Measurements from ENCODE around the gene SLF2. TPM values are rescaled to one million over a fixed set of nuclear protein-coding genes. Genes with fewer than 3 reads are reported as not detected.

SLF2 gene
- total and polyA plus RNA-seq, 2 of the 8 experiments (the other 6 are each of a cell fraction or from before 2014, with no cell fraction given) = 5.5 to 20.9 TPM

GRCh38 chr10:101000127-101000914 lies 87.6 kb downstream of the SLF2 start:
- CTCF ChIA-PET (ENCODE audit: partially characterized antibody) = interaction anchor here (1.0 to 26.8 kb wide), 6 partner anchors 7 to 121 kb away, joined by 3 to 464 read pairs (median 5); no protein-coding TSS in a partner anchor
- H3K4me2 ChIP-seq (ENCODE audit: insufficient read depth in 1 of 2, low read depth in 2 of 2, low read length in 2 of 2) = peak overlapping the region; percentile 90 to 93
- peaks cover 0 to 11% of the 10 kb centered on the region in 2 experiments for H4K20me1 ChIP-seq (replicated peaks in 1 of 2; ENCODE audit: control insufficient read depth in 1 of 2, insufficient read depth in 2 of 2, low read length in 2 of 2)
- no peak overlapping the region for H3K14ac ChIP-seq (ENCODE audit: insufficient read length)
- no peaks in the 10 kb centered on the region for H3K9me3 ChIP-seq (ENCODE audit: insufficient read depth in 2 of 2, low read depth in 1 of 2, low read length in 1 of 2)
- H4K91ac ChIP-seq (replicated peaks; ENCODE audit: insufficient read length, low read length) = peak overlapping the region; percentile 41
- H2BK15ac ChIP-seq (ENCODE audit: low read length) = peak overlapping the region; percentile 48; the same call in 1 of the 2 replicates
- DNase-seq (ENCODE audit: low read depth in 1 of 2, low spot score in 2 of 2) (peak in 1 of 2 experiments; percentile 63), FAIRE-seq (no peak)
- peaks cover 4 to 24% (median 14%) of the 10 kb centered on the region in 4 experiments for H3K4me1 ChIP-seq (replicated peaks in 1 of 4; ENCODE audit: control insufficient read depth in 3 of 4, insufficient read depth in 4 of 4, low read length in 3 of 4)
- peak overlapping the region; percentile 60 to 90 (median 74) for H3K4me3 ChIP-seq (ENCODE audit: extremely low read depth in 1 of 4, insufficient read depth in 2 of 4, low read depth in 3 of 4, low read length in 4 of 4)
- H3K56ac ChIP-seq (replicated peaks; ENCODE audit: insufficient read length, low read depth, low read length) = peak overlapping the region; percentile 62
- H4K8ac ChIP-seq (ENCODE audit: extremely low read depth, insufficient read depth, low read length) = peak overlapping the region; percentile 97; the same call in 1 of the 2 replicates
- peak overlapping the region; percentile 31 for H4K5ac ChIP-seq (ENCODE audit: insufficient read length, low read depth, low read length)
- 20% methylated on average over 15 of the region's 19 CpGs; no CpG with 5 or more reads in 1 of the 2 experiments for WGBS, 2 experiments (ENCODE audit: extremely low coverage in 1 of 2, insufficient coverage in 1 of 2, insufficient read length in 1 of 2, insufficient replicate concordance in 2 of 2, low coverage in 1 of 2, low lambda C conversion rate in 2 of 2, missing lambda C conversion rate in 1 of 2)
- no peak overlapping the region for H3K23ac ChIP-seq (ENCODE audit: insufficient read length)
- H2AK5ac ChIP-seq (ENCODE audit: low read depth, low read length) = no peak overlapping the region; the same call in 1 of the 2 replicates
- H3K79me2 ChIP-seq (ENCODE audit: control insufficient read depth in 1 of 2, insufficient read depth in 2 of 2, low read length in 2 of 2) = peaks cover 0 to 33% of the 10 kb centered on the region in 2 experiments; a peak in 2 of 4 replicates
- POLR2A ChIA-PET (ENCODE audit: partially characterized antibody) = interaction anchor here (1.2 to 12.6 kb wide), 6 partner anchors 9 to 33 kb away, joined by 3 to 143 read pairs (median 19); partner anchors contain the start of genes MRPL43 and TWNK
- peak overlapping the region; percentile 84 for H3K27ac ChIP-seq (ENCODE audit: low read depth, low read length)
- H3K79me1 ChIP-seq (ENCODE audit: low read depth, low read length) = peaks cover 6% of the 10 kb centered on the region; the same call in 1 of the 2 replicates
- H2BK5ac ChIP-seq (ENCODE audit: low read depth, low read length) = peak overlapping the region; percentile 64
- H3K36me3 ChIP-seq (ENCODE audit: control insufficient read depth in 2 of 4, insufficient read depth in 4 of 4, low read length in 3 of 4) = peaks cover 5 to 24% (median 17%) of the 10 kb centered on the region in 4 experiments; a peak in 7 of 8 replicates
- no peak overlapping the region for H2BK120ac ChIP-seq (replicated peaks; ENCODE audit: low read depth, low read length)
- H3K27me3 ChIP-seq (replicated peaks in 1 of 4; ENCODE audit: control insufficient read depth in 3 of 4, extremely low read depth in 1 of 4, insufficient read depth in 3 of 4, low read length in 3 of 4) = no peaks in the 10 kb centered on the region
- peaks cover 17% of the 10 kb centered on the region for H3K23me2 ChIP-seq (ENCODE audit: low read depth, low read length)
- H2AFZ ChIP-seq (ENCODE audit: low read length) = no peak overlapping the region
- H3K4ac ChIP-seq (replicated peaks; ENCODE audit: insufficient read length, low read depth, low read length) = peak overlapping the region; percentile 44
- H2BK12ac ChIP-seq (ENCODE audit: low read depth, low read length) = no peak overlapping the region
- TF ChIP-seq KDM4A (IDR thresholded peaks at IDR 0.05; ENCODE audit: low read depth, low read length, severe bottlenecking) (peak; percentile 35), POLR2A (IDR thresholded peaks at IDR 0.05; ENCODE audit: control extremely low read depth in 1 of 2, low read depth in 2 of 2, low read length in 2 of 2) (peak in 1 of 2 experiments; percentile 47; a peak in 2 of 3 replicates), TAF1 (IDR thresholded peaks at IDR 0.05; ENCODE audit: low read depth, low read length) (peak; percentile 63), YY1 (IDR thresholded peaks at IDR 0.05; ENCODE audit: low read depth, low read length) (peak; percentile 66), CEBPB (IDR thresholded peaks at IDR 0.05; ENCODE audit: low read depth, low read length) (no peak), TEAD4 (IDR thresholded peaks at IDR 0.05; ENCODE audit: low read depth, low read length) (no peak)
- H3K18ac ChIP-seq (ENCODE audit: extremely low read depth, low read length) = peak overlapping the region; percentile 86
- no peak overlapping the region for H2BK20ac ChIP-seq (ENCODE audit: low read length)
- H3K9ac ChIP-seq (replicated peaks in 1 of 4; ENCODE audit: extremely low read depth in 1 of 4, low read depth in 3 of 4, low read length in 3 of 4) = peak overlapping the region; percentile 80 to 94 (median 88)
